Fibroblast of skin of left biceps (primary cell): ENCODE data around the gene PHF1.
A peak's percentile ranks its signal among the peaks of the same experiment; 100 is the strongest.

Experiments
- DNase-seq, 2 experiments: peaks; one replicate each; pipeline ENCODE4 v3.0.0-alpha.2; 2013; ENCODE audit warnings: low read depth in 2 of 2

The PHF1 gene

DNA sequence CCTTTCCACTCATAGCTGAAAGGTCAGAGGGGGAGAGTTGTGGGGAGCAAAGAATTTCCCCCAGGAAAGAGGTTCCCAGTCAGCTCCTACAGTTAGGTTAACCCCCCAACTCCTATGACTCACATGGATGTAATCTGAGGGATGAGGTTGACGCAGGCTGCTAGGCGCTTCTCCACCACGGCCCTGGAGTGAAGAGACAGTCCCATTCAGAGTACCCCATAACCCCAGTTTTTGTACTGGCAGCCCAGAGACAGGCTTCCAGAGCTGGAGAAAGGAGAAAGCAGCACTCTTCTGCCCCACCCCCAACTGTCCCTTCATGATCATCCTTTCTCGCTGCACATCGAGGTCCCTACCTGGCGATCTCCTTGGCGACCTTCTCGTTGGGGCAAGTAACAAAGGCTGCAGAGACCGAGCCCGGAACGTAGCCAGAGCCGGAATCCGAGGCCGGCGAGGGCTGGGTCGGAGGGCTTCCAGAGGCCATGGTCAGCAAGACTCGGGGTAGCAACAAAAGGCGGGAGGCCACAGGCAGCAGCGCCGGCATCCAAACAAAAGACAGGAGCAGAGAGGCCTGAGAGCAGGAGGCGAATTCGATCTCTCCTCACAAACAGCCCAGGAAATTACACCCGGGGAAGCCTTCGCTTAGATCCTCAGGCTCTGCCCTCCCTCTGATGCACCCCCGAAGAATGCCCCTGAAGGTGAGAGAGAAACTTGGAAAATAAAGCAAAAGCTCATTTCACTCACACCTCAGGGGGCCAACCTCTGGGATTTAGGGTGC is 6.5 kb downstream of the PHF1 start:
- DNase-seq: peak; percentile 60 to 67

DNA sequence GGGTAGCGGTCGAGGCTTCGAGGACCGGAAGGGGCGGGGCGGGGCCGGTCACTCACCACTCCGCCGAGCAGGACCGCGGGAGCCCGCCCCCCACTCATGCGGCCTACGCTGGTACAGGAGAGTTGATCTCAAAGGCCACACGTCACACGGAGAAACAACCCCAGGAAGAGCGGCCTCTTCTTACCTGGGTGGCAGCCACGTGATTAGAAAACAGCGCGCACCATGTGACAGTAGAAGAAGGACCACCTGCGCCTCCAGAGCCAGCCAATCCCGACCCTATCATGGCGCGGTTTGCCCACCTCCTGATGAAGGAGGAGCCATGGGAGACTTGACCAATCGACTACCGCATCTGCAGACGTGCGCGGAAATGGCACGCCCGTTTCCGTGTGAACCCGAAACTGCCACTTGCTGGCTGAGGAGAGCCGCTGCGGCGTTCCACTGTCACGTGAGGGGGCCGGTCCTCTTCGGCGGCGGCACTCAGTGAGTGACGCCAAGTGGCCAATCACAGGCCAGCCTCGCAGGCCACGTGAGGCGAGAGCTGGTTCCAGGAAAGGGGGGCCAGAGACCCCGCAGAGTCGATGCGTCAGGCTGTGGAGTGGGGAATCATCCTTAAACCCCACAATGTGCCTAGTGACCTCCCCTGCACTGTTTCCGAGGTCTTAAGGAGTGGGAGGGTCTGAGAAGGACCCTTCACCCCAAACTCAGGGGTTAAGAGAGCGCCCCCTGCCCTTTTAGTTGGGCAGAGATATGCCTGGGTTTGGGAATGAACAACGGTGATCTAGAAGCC is 7.3 kb downstream of the PHF1 start, which contains the start of gene CUTA:
CUTA (minus strand) TSS at position 205 of the 787 bp plus-strand sequence; CDS start at position 98, 107 bp downstream.
- DNase-seq: peak; percentile 99

- no peak for DNase-seq
Observed at GRCh38 chr6:33418690-33419291, 8.0 kb downstream of the PHF1 start.

DNA sequence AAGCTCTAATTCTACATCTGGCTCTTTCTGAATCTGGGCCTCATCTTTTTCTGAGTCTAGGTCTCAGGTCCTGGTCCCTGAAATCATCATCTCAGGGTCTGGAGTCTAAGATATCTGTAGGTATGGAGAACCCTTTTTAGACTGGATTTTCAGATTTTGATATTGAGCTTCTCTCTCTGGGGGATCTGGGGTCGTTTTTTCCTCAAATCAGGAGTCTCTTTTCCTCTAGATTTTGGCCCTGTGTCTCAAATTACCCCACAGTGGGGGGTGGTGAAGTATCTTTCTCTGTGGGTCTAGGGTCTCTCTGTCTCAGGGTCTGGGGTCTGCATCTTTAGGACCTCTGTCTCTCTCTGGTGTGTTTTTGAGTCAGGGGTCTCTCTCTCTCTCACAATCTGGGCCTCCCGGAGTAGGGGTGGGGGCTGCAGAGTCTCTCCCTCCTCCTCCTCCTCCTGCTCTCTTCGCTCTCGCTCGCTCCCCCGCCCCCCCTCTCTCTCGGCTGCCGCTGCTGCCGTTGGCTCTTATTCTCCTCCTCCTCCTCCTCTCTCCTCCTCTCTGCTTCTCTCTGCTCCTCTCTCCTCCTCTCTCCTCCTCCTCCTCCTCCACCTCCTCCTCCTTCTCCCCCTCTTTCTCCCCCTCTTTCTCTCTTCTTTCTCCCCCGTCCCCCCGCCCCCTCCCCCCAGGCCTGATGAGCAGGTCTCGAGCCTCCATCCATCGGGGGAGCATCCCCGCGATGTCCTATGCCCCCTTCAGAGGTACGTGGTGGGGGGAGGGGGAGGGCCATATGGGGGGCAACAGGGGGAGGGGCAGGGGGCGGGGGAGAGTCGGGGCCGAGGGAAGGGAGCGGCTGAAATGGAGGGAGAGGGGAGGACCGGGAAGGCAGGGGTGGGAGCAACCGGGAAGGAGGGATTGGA is 9.0 kb downstream of the PHF1 start, which contains the start of gene SYNGAP1:
SYNGAP1 (plus strand) TSS at position 486 of the 911 bp plus-strand sequence; CDS start at position 686, 200 bp downstream.
- peak; percentile 43 to 44 for DNase-seq

DNA sequence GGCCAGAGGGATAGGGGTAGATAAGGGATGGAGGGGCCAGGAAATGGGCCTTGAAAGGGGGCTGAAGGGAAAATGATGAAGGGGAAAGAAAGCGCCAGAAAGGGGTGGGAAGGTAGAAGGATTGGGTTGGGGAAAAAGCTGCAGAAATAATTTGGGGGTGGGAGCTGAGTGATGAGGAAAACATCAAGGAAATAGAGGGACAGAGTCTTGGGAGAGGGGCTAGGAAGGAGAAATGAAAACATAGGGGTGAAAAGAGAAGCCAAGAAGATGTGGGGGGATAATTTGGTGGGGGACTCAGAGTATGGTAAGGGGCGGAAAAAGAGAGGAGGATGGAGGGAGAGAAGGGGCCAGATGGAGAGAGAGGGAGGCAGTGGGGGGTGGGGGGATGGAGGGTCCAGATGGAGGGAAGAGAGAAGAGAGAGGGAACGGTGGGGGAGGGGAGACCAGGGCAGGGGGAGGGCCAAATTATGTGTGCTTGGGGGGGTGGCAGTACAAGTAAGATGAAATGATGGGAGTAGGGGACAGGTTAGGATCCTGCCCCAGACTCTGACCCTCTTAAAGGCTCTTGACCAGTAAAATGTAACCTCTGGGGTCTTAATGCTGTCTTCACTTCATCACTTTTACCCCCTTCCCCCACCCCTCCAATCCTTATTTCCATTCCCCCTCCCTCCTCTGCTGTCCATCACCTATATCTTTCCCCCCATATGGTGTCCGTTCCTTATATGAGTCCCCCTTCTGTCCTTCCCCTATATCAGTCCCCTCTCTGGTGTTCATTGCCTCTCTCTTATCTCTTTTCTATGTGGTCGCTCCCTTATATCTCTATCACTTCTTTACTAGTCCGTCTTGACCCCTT is 9.9 kb downstream of the PHF1 start:
- no peak for DNase-seq

- no peak for DNase-seq
Observed at GRCh38 chr6:33421344-33421643, 10.5 kb downstream of the PHF1 start.

DNA sequence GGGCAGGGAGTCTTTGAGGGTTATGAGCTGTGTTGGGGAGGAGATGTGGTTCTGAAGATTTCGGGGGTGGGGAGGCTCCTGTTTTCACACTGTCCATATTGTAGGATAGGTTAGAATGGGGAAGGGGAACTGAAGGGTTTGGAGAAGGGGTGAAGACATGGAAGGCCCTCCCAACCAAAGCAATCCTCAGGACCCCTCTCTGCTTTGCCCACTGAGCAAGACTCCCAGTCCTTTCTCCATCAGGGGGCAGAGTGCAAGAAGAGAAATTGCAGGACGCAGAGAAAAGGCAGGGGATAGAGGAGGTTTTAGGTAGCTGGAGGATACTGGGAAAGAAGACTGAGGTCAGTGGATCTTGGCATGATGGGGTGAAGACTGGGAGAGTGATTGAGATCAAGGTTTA is 13.0 kb downstream of the PHF1 start:
- DNase-seq: no peak

DNA sequence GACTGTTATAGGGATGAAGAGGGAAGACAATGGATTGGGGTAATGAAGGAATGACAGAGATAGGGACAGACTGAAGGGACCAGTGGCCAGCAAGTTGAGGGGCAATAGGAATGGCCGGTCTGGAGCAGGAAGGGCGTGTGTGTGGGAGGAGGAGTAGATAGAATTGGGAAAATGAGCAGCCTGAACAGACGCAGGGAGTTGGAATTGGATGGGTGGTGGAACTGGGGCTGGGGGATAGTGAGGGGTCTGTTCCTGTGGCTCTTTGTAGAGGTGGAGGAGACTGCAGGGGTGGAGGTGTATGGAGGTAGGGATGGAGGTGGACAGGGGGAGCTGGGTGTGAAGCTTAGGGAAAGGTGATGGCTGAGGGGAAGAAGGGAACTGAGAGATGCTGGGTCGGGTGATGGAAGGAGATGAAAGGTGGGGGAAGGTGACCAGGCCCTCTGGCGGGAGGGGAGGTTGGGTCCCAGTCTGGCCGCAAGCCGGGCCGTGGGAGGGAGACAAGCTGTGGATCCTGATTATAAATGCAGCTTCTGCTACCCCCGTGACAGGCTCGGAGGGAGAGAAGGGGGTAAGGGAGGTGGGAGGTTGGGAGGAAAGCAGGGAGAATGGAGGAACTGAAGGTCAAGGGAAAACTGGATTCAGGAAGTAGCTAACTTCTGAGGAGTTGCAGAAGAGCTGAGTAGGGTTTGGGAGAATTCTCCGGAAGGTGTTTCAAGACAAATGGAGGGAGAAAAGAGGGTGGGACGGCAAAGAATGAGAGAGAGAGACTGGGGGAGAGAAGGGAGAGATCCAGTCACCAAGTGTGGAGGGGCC is 14.2 kb downstream of the PHF1 start:
- DNase-seq: no peak

- peak; percentile 48 to 51 for DNase-seq
Observed at GRCh38 chr6:33425668-33426577, 15.1 kb downstream of the PHF1 start.

GRCh38 chr6:33426590-33427511 is 16.0 kb downstream of the PHF1 start:
- DNase-seq: no peak

DNA sequence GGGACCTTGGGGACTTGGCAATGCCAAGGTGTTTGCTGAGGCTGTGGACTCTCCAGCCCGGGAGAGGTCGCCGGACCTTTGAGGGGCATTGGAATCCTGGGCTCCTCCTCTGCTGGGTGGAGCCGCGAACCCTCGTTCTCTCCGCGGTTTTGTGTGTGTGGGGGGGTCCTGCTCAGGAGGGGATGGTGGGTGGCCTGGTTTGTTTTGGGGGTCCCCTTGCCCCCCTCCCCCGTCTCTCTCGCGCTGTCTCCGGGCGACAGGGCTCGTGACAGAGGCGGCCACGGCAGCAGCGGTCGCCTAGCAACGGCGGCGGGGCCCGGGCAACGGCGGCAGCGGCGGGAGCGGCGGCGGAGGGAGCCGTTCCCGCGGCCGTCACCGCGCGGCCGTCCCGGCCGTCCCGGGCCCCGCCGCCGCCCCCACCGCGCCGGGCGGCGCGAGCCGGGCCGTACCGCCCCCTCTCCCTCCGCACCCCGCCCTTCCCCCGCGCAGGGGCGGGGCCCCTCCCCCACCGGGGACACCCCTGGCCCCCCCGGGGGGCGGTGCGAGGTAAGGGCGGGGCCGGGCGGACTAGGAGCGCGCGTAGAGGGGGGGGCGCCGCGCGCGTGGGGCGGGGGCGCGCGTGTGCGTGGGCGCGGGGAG is 16.9 kb downstream of the PHF1 start:
- no peak for DNase-seq

- no peak for DNase-seq
Observed at GRCh38 chr6:33428224-33428965, 17.6 kb downstream of the PHF1 start.

- no peak for DNase-seq
Observed at GRCh38 chr6:33428966-33429749, 18.3 kb downstream of the PHF1 start.

- DNase-seq: no peak
Observed at GRCh38 chr6:33429750-33430052, 18.9 kb downstream of the PHF1 start.

DNA sequence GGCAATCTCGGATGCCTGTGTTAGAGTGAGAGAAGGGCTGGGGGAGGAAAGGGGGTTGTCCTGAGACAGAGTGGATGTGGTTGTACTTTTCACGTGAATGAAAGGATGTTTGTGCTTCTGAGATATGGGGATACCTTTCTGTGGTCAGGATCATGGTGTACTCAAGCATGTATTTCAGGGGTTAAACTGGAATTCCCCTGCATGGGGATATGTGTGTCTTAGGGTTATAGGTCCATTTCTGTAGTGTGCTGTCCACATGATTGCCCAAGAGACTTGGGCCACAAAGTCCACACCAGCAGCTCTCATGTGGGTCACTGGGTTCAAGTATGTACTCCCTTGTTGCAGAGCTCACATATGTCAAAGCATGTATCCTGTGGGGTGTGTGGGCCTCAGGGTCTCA is 19.5 kb downstream of the PHF1 start:
- no peak for DNase-seq
